HepG2 (cell line): ENCODE data around the gene RBM19. TPM values are rescaled to one million over a fixed set of nuclear protein-coding genes. Genes with fewer than 3 reads are reported as not detected.

Experiments used
- GZF1 ChIP-seq: sonication (generic); formaldehyde crosslinking; IDR thresholded peaks from 2 replicates; pipeline ENCODE4 v1.5.1; 2020; ENCODE audit warnings: mild to moderate bottlenecking, missing genetic modification reagents
- KAT7 ChIP-seq: IDR thresholded peaks from 2 replicates; pipeline ENCODE4 v1.6.1; 2018; ENCODE audit warnings: borderline replicate concordance, missing compliant biosample characterization
- MYPOP ChIP-seq: sonication (generic); formaldehyde crosslinking; IDR thresholded peaks from 2 replicates; pipeline ENCODE4 v1.8.1; 2023; ENCODE audit warnings: mild to moderate bottlenecking, moderate library complexity, missing genetic modification reagents
- NKX3-1 ChIP-seq: sonication (generic); formaldehyde crosslinking; IDR thresholded peaks from 2 replicates; pipeline ENCODE4 v1.5.0; 2020; ENCODE audit warnings: missing genetic modification reagents
- PCBP2 ChIP-seq: fragments of 200-400 bp; formaldehyde crosslinking; optimal IDR thresholded peaks from 2 replicates; pipeline ENCODE3; 2018; ENCODE audit warnings: low read length, low read depth; ENCODE audit not compliant: poor library complexity, severe bottlenecking
- USF2 ChIP-seq, 2 experiments: sonication (generic) in 1 of 2; formaldehyde crosslinking in 1 of 2; IDR thresholded peaks; 2 replicates each; pipeline versions ENCODE4 v1.5.1 to v1.6.1; 2011 to 2020; ENCODE audit warnings: borderline replicate concordance in 1 of 2, low read depth in 1 of 2, low read length in 1 of 2, mild to moderate bottlenecking in 1 of 2, missing genetic modification reagents in 1 of 2, moderate library complexity in 1 of 2
- WIZ ChIP-seq: sonication (generic); formaldehyde crosslinking; IDR thresholded peaks from 2 replicates; pipeline ENCODE4 v1.5.1; 2020; ENCODE audit warnings: mild to moderate bottlenecking, missing genetic modification reagents
- ZBTB43 ChIP-seq: sonication (generic); formaldehyde crosslinking; conservative IDR thresholded peaks from 2 replicates; pipeline ENCODE4 v1.4.0; 2020; ENCODE audit warnings: missing genetic modification reagents
- ZNF468 ChIP-seq: sonication (generic); formaldehyde crosslinking; IDR thresholded peaks from 2 replicates; pipeline ENCODE4 v1.8.0; 2022; ENCODE audit warnings: mild to moderate bottlenecking, moderate library complexity, missing genetic modification reagents
- ZNF749 ChIP-seq: sonication (generic); formaldehyde crosslinking; IDR thresholded peaks from 2 replicates; pipeline ENCODE4 v1.8.0; 2022; ENCODE audit warnings: mild to moderate bottlenecking, missing genetic modification reagents, moderate library complexity, borderline replicate concordance
- ZNF784 ChIP-seq: sonication (generic); formaldehyde crosslinking; IDR thresholded peaks from 2 replicates; pipeline ENCODE4 v1.5.1; 2020; ENCODE audit warnings: missing genetic modification reagents, mild to moderate bottlenecking, borderline replicate concordance
- polyA plus RNA-seq, 8 experiments: library from polyadenylated mRNA; depleted of rRNA in 3 of 8; stranded (reverse) in 7 of 8; unstranded in 1 of 8; fragments of >200 nt; fragmentation: Illumina TruSeq in 4 of 8; extraction: Trizol in 4 of 8; gene quantifications; 2 replicates each; pipeline versions ENCODE4 v1.2.1 to v1.2.3, GENCODE V29; 2011 to 2016; ENCODE audit warnings: low read depth in 4 of 8, missing spikeins in 1 of 8, mixed read lengths in 1 of 8; ENCODE audit not compliant: insufficient read depth in 1 of 8
- total RNA-seq, 5 experiments: library from RNA; depleted of rRNA; stranded (reverse); fragments of >200 nt; fragmentation: Illumina TruSeq; extraction: Trizol; gene quantifications; 2 replicates each; pipeline ENCODE4 v1.2.3, GENCODE V29; 2016; ENCODE audit warnings: low read depth in 1 of 5

RBM19 gene
- total and polyA plus RNA-seq, 2 of the 13 experiments (the other 11 are each of a cell fraction or from before 2014, with no cell fraction given) = 19.3 to 32.2 TPM

- TF ChIP-seq ZNF784 (CRISPR knock-in tag) (no peak), WIZ (CRISPR knock-in tag) (no peak), ZNF749 (CRISPR knock-in tag) (no peak), KAT7 (CRISPR knock-in tag) (no peak), ZNF468 (CRISPR knock-in tag) (no peak), MYPOP (no peak), ZBTB43 (CRISPR knock-in tag) (no peak), PCBP2 (no peak), GZF1 (CRISPR knock-in tag) (no peak), USF2 (IDR thresholded peaks at IDR 0.05; ENCODE audit: low read depth, low read length) (no peak), USF2 (CRISPR knock-in tag; IDR thresholded peaks at IDR 0.05; ENCODE audit: borderline replicate concordance) (no peak), NKX3-1 (CRISPR knock-in tag) (no peak)
These were observed 143.1 kb downstream of the RBM19 start (continued) for GRCh38 chr12:113823016-113823415.
